HEK293 (cell line): ENCODE results near the gene PRELID2.

Experiments used
- CTCF ChIA-PET: fragments of 350-600 bp; formaldehyde crosslinking; extraction: SDS; loops from one replicate; lab custom pipeline; 2021; ENCODE audit warnings: antibody characterized with exemption; lab: Yijun Ruan, JAX
- POLR2A ChIA-PET: fragments of 300-600 bp; formaldehyde crosslinking; extraction: SDS; loops from one replicate; lab custom pipeline; 2020; ENCODE audit warnings: antibody characterized with exemption, inconsistent platforms; lab: Yijun Ruan, JAX
- H3K27ac ChIP-seq: fragments of 200-500 bp; sonication (Bioruptor generic); 2 replicates; pipeline ENCODE4 v1.5.1; 2014; ENCODE audit warnings: low read depth, low read length, control low read depth, inconsistent platforms; ENCODE audit errors: extremely low read depth
- H3K36me3 ChIP-seq, 2 experiments: fragments of 200-500 bp in 1 of 2; sonication (Bioruptor generic) in 1 of 2; 1 replicate in 1 of 2; 2 replicates in 1 of 2; pipeline ENCODE4 v1.5.1; 2014 to 2017; ENCODE audit warnings: inconsistent platforms in 2 of 2, low read length in 2 of 2; ENCODE audit not compliant: control insufficient read depth in 2 of 2, insufficient read depth in 1 of 2
- H3K4me1 ChIP-seq: fragments of 200-500 bp; sonication (Bioruptor generic); 2 replicates; pipeline ENCODE4 v1.5.1; 2014; ENCODE audit warnings: mild to moderate bottlenecking, low read length, inconsistent platforms; ENCODE audit not compliant: control insufficient read depth, insufficient read depth
- H3K4me3 ChIP-seq: 2 replicates; pipeline ENCODE4 v1.5.1; 2011; ENCODE audit warnings: low read depth, mild to moderate bottlenecking, control low read depth, low read length, moderate library complexity
- H3K9me3 ChIP-seq: fragments of 200-500 bp; sonication (Bioruptor generic); 2 replicates; pipeline ENCODE4 v1.5.1; 2014; ENCODE audit warnings: low read depth, low read length, inconsistent platforms; ENCODE audit not compliant: control insufficient read depth, insufficient read depth
- GLIS1 ChIP-seq: fragments of 450-650 bp; formaldehyde crosslinking; IDR thresholded peaks from 2 replicates; pipeline ENCODE4 v1.5.1; 2016; ENCODE audit warnings: missing biosample characterization, missing genetic modification characterization
- SP2 ChIP-seq: fragments of 450-650 bp; formaldehyde crosslinking; IDR thresholded peaks from 2 replicates; pipeline ENCODE4 v1.5.1; 2016; ENCODE audit warnings: missing biosample characterization, missing genetic modification characterization
- TCF7L2 ChIP-seq: IDR thresholded peaks from 2 replicates; pipeline ENCODE4 v1.6.1; 2011; ENCODE audit warnings: low read depth, mild to moderate bottlenecking, inconsistent platforms, low read length, moderate library complexity, borderline replicate concordance
- ZBTB1 ChIP-seq: fragments of 450-650 bp; formaldehyde crosslinking; IDR thresholded peaks from 2 replicates; pipeline ENCODE4 v1.5.1; 2016; ENCODE audit warnings: missing biosample characterization, missing genetic modification characterization
- ZEB2 ChIP-seq: fragments of 450-650 bp; formaldehyde crosslinking; IDR thresholded peaks from 2 replicates; pipeline ENCODE4 v1.5.1; 2016; ENCODE audit warnings: missing biosample characterization, missing genetic modification characterization
- ZFP69B ChIP-seq: fragments of 450-650 bp; formaldehyde crosslinking; IDR thresholded peaks from 2 replicates; pipeline ENCODE4 v1.5.1; 2016; ENCODE audit warnings: missing biosample characterization, missing genetic modification characterization
- ZNF10 ChIP-seq: fragments of 450-650 bp; formaldehyde crosslinking; IDR thresholded peaks from 2 replicates; pipeline ENCODE4 v1.5.1; 2017; ENCODE audit warnings: missing biosample characterization, missing genetic modification characterization
- ZNF114 ChIP-seq: fragments of 450-650 bp; formaldehyde crosslinking; IDR thresholded peaks from 2 replicates; pipeline ENCODE4 v1.5.0; 2017; ENCODE audit warnings: missing biosample characterization, missing genetic modification characterization
- ZNF335 ChIP-seq: fragments of 450-650 bp; formaldehyde crosslinking; conservative IDR thresholded peaks from 2 replicates; pipeline ENCODE4 v1.5.1; 2016; ENCODE audit warnings: missing biosample characterization, missing genetic modification characterization
- ZNF366 ChIP-seq: fragments of 450-650 bp; formaldehyde crosslinking; conservative IDR thresholded peaks from 2 replicates; pipeline ENCODE4 v1.5.1; 2016; ENCODE audit warnings: missing biosample characterization, missing genetic modification characterization
- ZNF473 ChIP-seq: fragments of 450-650 bp; formaldehyde crosslinking; IDR thresholded peaks from 2 replicates; pipeline ENCODE4 v1.5.1; 2017; ENCODE audit warnings: missing biosample characterization, missing genetic modification characterization
- ZNF501 ChIP-seq: fragments of 450-650 bp; formaldehyde crosslinking; IDR thresholded peaks from 2 replicates; pipeline ENCODE4 v1.5.1; 2016; ENCODE audit warnings: missing biosample characterization, missing genetic modification characterization
- ZNF530 ChIP-seq: fragments of 450-650 bp; formaldehyde crosslinking; IDR thresholded peaks from 2 replicates; pipeline ENCODE4 v1.5.1; 2016; ENCODE audit warnings: low read depth, missing biosample characterization, missing genetic modification characterization
- ZNF561 ChIP-seq: fragments of 450-650 bp; IDR thresholded peaks from 2 replicates; pipeline ENCODE4 v1.5.1; 2018; ENCODE audit warnings: missing biosample characterization, missing genetic modification characterization, borderline replicate concordance
- ZNF585B ChIP-seq: fragments of 450-650 bp; formaldehyde crosslinking; IDR thresholded peaks from 2 replicates; pipeline ENCODE4 v1.5.1; 2016; ENCODE audit warnings: missing biosample characterization, missing genetic modification characterization
- ZNF623 ChIP-seq: fragments of 450-650 bp; formaldehyde crosslinking; IDR thresholded peaks from 2 replicates; pipeline ENCODE4 v1.5.1; 2016; ENCODE audit warnings: missing biosample characterization, missing genetic modification characterization
- ZNF660 ChIP-seq: fragments of 450-650 bp; IDR thresholded peaks from 2 replicates; pipeline ENCODE4 v1.5.1; 2018; ENCODE audit warnings: missing biosample characterization, mild to moderate bottlenecking, missing genetic modification characterization
- ZNF707 ChIP-seq: fragments of 450-650 bp; formaldehyde crosslinking; IDR thresholded peaks from 2 replicates; pipeline ENCODE4 v1.5.1; 2016; ENCODE audit warnings: missing biosample characterization, missing genetic modification characterization
- ZNF791 ChIP-seq: fragments of 450-650 bp; formaldehyde crosslinking; IDR thresholded peaks from 2 replicates; pipeline ENCODE4 v1.5.1; 2016; ENCODE audit warnings: missing biosample characterization, missing genetic modification characterization
- ZSCAN23 ChIP-seq: fragments of 450-650 bp; formaldehyde crosslinking; IDR thresholded peaks from 2 replicates; pipeline ENCODE4 v1.5.1; 2016; ENCODE audit warnings: missing biosample characterization, missing genetic modification characterization
- TF ChIP-seq, protein P1 (sequence below): fragments of 450-650 bp; IDR thresholded peaks from 2 replicates; pipeline ENCODE4 v1.5.1; 2018; ENCODE audit warnings: missing biosample characterization, mild to moderate bottlenecking, missing genetic modification characterization
- TF ChIP-seq, protein P2 (sequence below): fragments of 450-650 bp; formaldehyde crosslinking; IDR thresholded peaks from 2 replicates; pipeline ENCODE4 v1.5.1; 2017; ENCODE audit warnings: missing biosample characterization, mild to moderate bottlenecking, missing genetic modification characterization, moderate library complexity
- TF ChIP-seq, protein P3 (sequence below): sonication (generic); formaldehyde crosslinking; IDR thresholded peaks from 2 replicates; pipeline ENCODE4 v1.8.1; 2022; ENCODE audit warnings: mild to moderate bottlenecking, moderate library complexity, missing genetic modification reagents
- TF ChIP-seq, protein P4 (sequence below): fragments of 450-650 bp; formaldehyde crosslinking; IDR thresholded peaks from 2 replicates; pipeline ENCODE4 v1.5.1; 2016; ENCODE audit warnings: missing biosample characterization, missing genetic modification characterization

PRELID2 gene

DNA sequence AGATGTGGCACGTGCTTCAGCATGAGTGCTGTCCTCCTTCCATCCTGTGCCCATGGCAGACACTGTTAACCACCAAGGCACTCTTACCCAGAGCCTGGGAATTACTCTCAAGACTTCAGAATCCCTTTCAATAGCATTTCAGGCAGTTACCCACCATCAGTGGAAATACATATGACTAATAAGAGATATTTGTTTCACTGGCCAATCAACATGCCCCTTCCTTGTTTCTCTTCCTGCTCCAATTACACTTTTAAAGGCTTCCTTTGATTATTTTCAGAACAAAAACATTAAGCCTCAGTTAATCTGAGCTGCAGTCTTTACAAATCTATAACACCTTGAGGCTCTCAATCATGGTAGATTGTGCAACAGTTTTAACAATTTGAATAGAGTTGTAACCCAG lies 70.8 kb downstream of the PRELID2 start:
- peaks cover 26% of the 10 kb centered on the region for H3K4me1 ChIP-seq
- no peaks in the 10 kb centered on the region for H3K36me3 ChIP-seq
- H3K4me3 ChIP-seq, result no peak overlapping the region
- H3K27ac ChIP-seq, result no peak overlapping the region
- ChIA-PET POLR2A (no interaction called here), CTCF (interaction anchor here (1.8 kb wide), 1 partner anchor 66 kb away, joined by 4 read pairs; no protein-coding TSS in a partner anchor)
- no peak for TF ChIP-seq ZNF473 (tag by site-specific recombination)
- no peak for TF ChIP-seq ZNF501 (tag by site-specific recombination)
- TF ChIP-seq ZNF10 (tag by site-specific recombination), result no peak
- no peak for TF ChIP-seq ZNF707 (tag by site-specific recombination)
- no peak for TF ChIP-seq GLIS1 (tag by site-specific recombination)
- TF ChIP-seq ZNF114 (tag by site-specific recombination), result no peak
- TF ChIP-seq ZEB2 (tag by site-specific recombination), result no peak
- TF ChIP-seq, protein P1, sequence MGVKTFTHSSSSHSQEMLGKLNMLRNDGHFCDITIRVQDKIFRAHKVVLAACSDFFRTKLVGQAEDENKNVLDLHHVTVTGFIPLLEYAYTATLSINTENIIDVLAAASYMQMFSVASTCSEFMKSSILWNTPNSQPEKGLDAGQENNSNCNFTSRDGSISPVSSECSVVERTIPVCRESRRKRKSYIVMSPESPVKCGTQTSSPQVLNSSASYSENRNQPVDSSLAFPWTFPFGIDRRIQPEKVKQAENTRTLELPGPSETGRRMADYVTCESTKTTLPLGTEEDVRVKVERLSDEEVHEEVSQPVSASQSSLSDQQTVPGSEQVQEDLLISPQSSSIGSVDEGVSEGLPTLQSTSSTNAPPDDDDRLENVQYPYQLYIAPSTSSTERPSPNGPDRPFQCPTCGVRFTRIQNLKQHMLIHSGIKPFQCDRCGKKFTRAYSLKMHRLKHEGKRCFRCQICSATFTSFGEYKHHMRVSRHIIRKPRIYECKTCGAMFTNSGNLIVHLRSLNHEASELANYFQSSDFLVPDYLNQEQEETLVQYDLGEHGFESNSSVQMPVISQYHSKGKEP (tag by site-specific recombination), result no peak
- TF ChIP-seq SP2 (tag by site-specific recombination), result no peak
- TF ChIP-seq TCF7L2, result no peak
- TF ChIP-seq ZNF585B (tag by site-specific recombination), result no peak
- TF ChIP-seq ZNF791 (tag by site-specific recombination), result no peak
- no peak for TF ChIP-seq ZNF366
- TF ChIP-seq ZNF660 (tag by site-specific recombination), result no peak
- TF ChIP-seq ZSCAN23 (tag by site-specific recombination), result no peak
- no peak for TF ChIP-seq ZNF335 (tag by site-specific recombination)
- TF ChIP-seq ZBTB1 (tag by site-specific recombination), result no peak
- no peak for TF ChIP-seq ZNF530 (tag by site-specific recombination)
- TF ChIP-seq, protein P2, sequence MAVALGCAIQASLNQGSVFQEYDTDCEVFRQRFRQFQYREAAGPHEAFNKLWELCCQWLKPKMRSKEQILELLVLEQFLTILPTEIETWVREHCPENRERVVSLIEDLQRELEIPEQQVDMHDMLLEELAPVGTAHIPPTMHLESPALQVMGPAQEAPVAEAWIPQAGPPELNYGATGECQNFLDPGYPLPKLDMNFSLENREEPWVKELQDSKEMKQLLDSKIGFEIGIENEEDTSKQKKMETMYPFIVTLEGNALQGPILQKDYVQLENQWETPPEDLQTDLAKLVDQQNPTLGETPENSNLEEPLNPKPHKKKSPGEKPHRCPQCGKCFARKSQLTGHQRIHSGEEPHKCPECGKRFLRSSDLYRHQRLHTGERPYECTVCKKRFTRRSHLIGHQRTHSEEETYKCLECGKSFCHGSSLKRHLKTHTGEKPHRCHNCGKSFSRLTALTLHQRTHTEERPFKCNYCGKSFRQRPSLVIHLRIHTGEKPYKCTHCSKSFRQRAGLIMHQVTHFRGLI, result no peak
- TF ChIP-seq, protein P3, sequence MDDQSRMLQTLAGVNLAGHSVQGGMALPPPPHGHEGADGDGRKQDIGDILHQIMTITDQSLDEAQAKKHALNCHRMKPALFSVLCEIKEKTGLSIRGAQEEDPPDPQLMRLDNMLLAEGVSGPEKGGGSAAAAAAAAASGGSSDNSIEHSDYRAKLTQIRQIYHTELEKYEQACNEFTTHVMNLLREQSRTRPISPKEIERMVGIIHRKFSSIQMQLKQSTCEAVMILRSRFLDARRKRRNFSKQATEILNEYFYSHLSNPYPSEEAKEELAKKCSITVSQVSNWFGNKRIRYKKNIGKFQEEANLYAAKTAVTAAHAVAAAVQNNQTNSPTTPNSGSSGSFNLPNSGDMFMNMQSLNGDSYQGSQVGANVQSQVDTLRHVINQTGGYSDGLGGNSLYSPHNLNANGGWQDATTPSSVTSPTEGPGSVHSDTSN (CRISPR knock-in tag), result no peak
- no peaks in the 10 kb centered on the region for H3K9me3 ChIP-seq

DNA sequence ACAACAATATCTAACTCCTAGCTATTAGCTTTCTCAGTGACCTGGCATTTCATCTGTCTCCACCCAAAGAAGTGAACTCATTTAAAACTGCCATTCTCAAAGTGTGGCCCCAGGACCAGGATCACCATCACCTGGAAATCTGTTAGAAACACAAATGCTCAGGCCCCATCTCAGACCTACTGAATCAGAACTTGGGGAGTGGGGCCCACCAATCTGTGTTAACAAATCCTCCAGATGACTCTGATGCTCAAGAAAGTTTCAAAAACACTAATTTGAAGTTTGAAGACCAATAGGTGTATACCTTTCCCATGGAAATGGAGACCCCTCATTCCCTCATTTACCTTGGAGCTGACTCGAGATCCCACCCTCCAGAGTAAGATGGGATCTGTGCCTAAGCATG lies 72.3 kb downstream of the PRELID2 start:
- TF ChIP-seq ZNF623, result no peak
- no peak for TF ChIP-seq ZNF561
- 0 out of 2 replicates have a peak, but pooled peaks have one; percentile 50 for TF ChIP-seq ZFP69B (tag by site-specific recombination)
- TF ChIP-seq, protein P4, sequence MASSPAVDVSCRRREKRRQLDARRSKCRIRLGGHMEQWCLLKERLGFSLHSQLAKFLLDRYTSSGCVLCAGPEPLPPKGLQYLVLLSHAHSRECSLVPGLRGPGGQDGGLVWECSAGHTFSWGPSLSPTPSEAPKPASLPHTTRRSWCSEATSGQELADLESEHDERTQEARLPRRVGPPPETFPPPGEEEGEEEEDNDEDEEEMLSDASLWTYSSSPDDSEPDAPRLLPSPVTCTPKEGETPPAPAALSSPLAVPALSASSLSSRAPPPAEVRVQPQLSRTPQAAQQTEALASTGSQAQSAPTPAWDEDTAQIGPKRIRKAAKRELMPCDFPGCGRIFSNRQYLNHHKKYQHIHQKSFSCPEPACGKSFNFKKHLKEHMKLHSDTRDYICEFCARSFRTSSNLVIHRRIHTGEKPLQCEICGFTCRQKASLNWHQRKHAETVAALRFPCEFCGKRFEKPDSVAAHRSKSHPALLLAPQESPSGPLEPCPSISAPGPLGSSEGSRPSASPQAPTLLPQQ (tag by site-specific recombination), result peak; percentile 86
- TF ChIP-seq, all 188 proteins: peak for 2
- H3K9me3 ChIP-seq, result no peaks in the 10 kb centered on the region
- ChIA-PET CTCF (interaction anchor here (1.4 kb wide), 1 partner anchor 63 kb away, joined by 3 read pairs; no protein-coding TSS in a partner anchor), POLR2A (no interaction called here)
- H3K4me3 ChIP-seq, result no peak overlapping the region
- H3K4me1 ChIP-seq, result peaks cover 24% of the 10 kb centered on the region
- no peaks in the 10 kb centered on the region for H3K36me3 ChIP-seq
- no peak overlapping the region for H3K27ac ChIP-seq
